Liver (tissue), 9 donors: ENCODE results near the gene C4A. TPM values are rescaled to one million over a fixed set of nuclear protein-coding genes. Genes with fewer than 3 reads are reported as not detected.

Source experiments
- DNase-seq: peaks from one replicate; pipeline ENCODE4 v3.0.0-alpha.2; 2017; ENCODE audit warnings: low spot score
- H3K27ac ChIP-seq, 2 donors: one replicate each; pipeline ENCODE4 v1.7.0; 2013; ENCODE audit warnings: inconsistent platforms in 2 of 2, low read length in 2 of 2, control low read depth in 1 of 2, low read depth in 1 of 2, mild to moderate bottlenecking in 1 of 2
- H3K27me3 ChIP-seq, 4 donors: one replicate each; pipeline versions ENCODE4 v1.6.1 to v1.7.0; 2013; ENCODE audit warnings: low read length in 3 of 4, inconsistent platforms in 1 of 4, mild to moderate bottlenecking in 1 of 4, moderate library complexity in 1 of 4; ENCODE audit not compliant: control insufficient read depth in 4 of 4, insufficient read depth in 4 of 4
- H3K36me3 ChIP-seq, 4 donors: one replicate each; pipeline versions ENCODE4 v1.6.1 to v1.7.0; 2013; ENCODE audit warnings: low read length in 3 of 4, mild to moderate bottlenecking in 3 of 4, low read depth in 1 of 4, moderate library complexity in 1 of 4; ENCODE audit not compliant: control insufficient read depth in 4 of 4, insufficient read depth in 3 of 4
- H3K4me1 ChIP-seq, 4 donors: one replicate each; pipeline versions ENCODE4 v1.6.1 to v1.7.0; 2013; ENCODE audit warnings: low read length in 3 of 4, mild to moderate bottlenecking in 3 of 4, moderate library complexity in 1 of 4; ENCODE audit not compliant: control insufficient read depth in 4 of 4, insufficient read depth in 4 of 4
- H3K4me3 ChIP-seq, 3 donors: one replicate each; pipeline versions ENCODE4 v1.6.1 to v1.7.0; 2013; ENCODE audit warnings: low read length in 3 of 3, control low read depth in 1 of 3, low read depth in 1 of 3, mild to moderate bottlenecking in 1 of 3
- H3K9ac ChIP-seq, 2 donors: one replicate each; pipeline ENCODE4 v1.7.0; 2013; ENCODE audit warnings: low read length in 2 of 2, mild to moderate bottlenecking in 2 of 2, moderate library complexity in 2 of 2, control low read depth in 1 of 2, low read depth in 1 of 2
- H3K9me3 ChIP-seq, 4 donors: one replicate each; pipeline versions ENCODE4 v1.6.1 to v1.7.0; 2013; ENCODE audit warnings: low read length in 3 of 4; ENCODE audit not compliant: control insufficient read depth in 4 of 4
- EGR1 ChIP-seq, 2 donors: IDR thresholded peaks; 2 replicates each; pipeline ENCODE4 v1.6.1; 2016 to 2018; ENCODE audit warnings: antibody characterized with exemption in 2 of 2, low read depth in 2 of 2
- FOXA2 ChIP-seq: IDR thresholded peaks from 2 replicates; pipeline ENCODE4 v1.6.1; 2016; ENCODE audit warnings: antibody characterized with exemption
- GABPA ChIP-seq, 2 donors: IDR thresholded peaks in 1 of 2; conservative IDR thresholded peaks in 1 of 2; 2 replicates each; pipeline ENCODE4 v1.6.1; 2016; ENCODE audit warnings: antibody characterized with exemption in 2 of 2, mild to moderate bottlenecking in 1 of 2, moderate library complexity in 1 of 2
- HNF4A ChIP-seq, 2 donors: conservative IDR thresholded peaks; 2 replicates each; pipeline ENCODE4 v1.6.1; 2016; ENCODE audit warnings: antibody characterized with exemption in 2 of 2, mild to moderate bottlenecking in 2 of 2
- HNF4G ChIP-seq: IDR thresholded peaks from 2 replicates; pipeline ENCODE4 v1.6.1; 2016; ENCODE audit warnings: antibody characterized with exemption
- RAD21 ChIP-seq, 2 donors: IDR thresholded peaks; 2 replicates each; pipeline ENCODE4 v1.6.1; 2016; ENCODE audit warnings: antibody characterized with exemption in 2 of 2, mild to moderate bottlenecking in 2 of 2
- RXRA ChIP-seq, 2 donors: IDR thresholded peaks; 2 replicates each; pipeline ENCODE4 v1.6.1; 2017 to 2018; ENCODE audit warnings: antibody characterized with exemption in 2 of 2, mild to moderate bottlenecking in 1 of 2
- SP1 ChIP-seq: IDR thresholded peaks from 2 replicates; pipeline ENCODE4 v1.6.1; 2018; ENCODE audit warnings: antibody characterized with exemption, mild to moderate bottlenecking
- YY1 ChIP-seq: IDR thresholded peaks from 2 replicates; pipeline ENCODE4 v1.6.1; 2016; ENCODE audit warnings: antibody characterized with exemption, mild to moderate bottlenecking
- WGBS: extraction: QIAGEN DNeasy Blood & Tissue Kit; methylation state at CpG from one replicate; pipeline ENCODE4 v1.1.7; 2013; 5-methylcytosine and 5-hydroxymethylcytosine counted together
- polyA plus RNA-seq, 2 donors: library from polyadenylated mRNA; stranded (reverse) in 1 of 2; unstranded in 1 of 2; fragments of 200-250 nt in 1 of 2; fragments of >200 nt in 1 of 2; fragmentation: Nextera tagmentation in 1 of 2; extraction: Ambion mirVana in 1 of 2; gene quantifications; one replicate each; pipeline versions ENCODE4 v1.2.1 to v1.2.3, GENCODE V29; 2013 to 2015
- total RNA-seq, 2 donors: library from RNA; depleted of rRNA; stranded (reverse); fragments of >200 nt; gene quantifications; one replicate each; pipeline ENCODE4 v1.2.3, GENCODE V29; 2014
- TF ChIP-seq, protein P1 (sequence below): IDR thresholded peaks from 2 replicates; pipeline ENCODE4 v1.6.1; 2016; ENCODE audit warnings: antibody characterized with exemption
- TF ChIP-seq, protein P2 (sequence below): fragments of 150-350 bp; IDR thresholded peaks from 2 replicates; pipeline ENCODE4 v1.5.1; 2017; ENCODE audit warnings: improper control_type of control experiment, low read depth, low read length; ENCODE audit not compliant: missing input control
- TF ChIP-seq, protein P3 (sequence below): IDR thresholded peaks from 2 replicates; pipeline ENCODE4 v1.6.1; 2016; ENCODE audit warnings: antibody characterized with exemption
- TF ChIP-seq, protein P4 (sequence below): IDR thresholded peaks from 2 replicates; pipeline ENCODE4 v1.6.1; 2016; ENCODE audit warnings: antibody characterized with exemption
- TF ChIP-seq, protein P5 (sequence below): IDR thresholded peaks from 2 replicates; pipeline ENCODE4 v1.6.1; 2016; ENCODE audit warnings: antibody characterized with exemption, mild to moderate bottlenecking
- donor health status: healthy.
- donor health status: healthy.
- donor health status: healthy.
- donor health status: healthy.
- donor health status: healthy.

C4A gene
- total and polyA plus RNA-seq, 4 donors: 410 to 2,903 (median 1,534) TPM

DNA sequence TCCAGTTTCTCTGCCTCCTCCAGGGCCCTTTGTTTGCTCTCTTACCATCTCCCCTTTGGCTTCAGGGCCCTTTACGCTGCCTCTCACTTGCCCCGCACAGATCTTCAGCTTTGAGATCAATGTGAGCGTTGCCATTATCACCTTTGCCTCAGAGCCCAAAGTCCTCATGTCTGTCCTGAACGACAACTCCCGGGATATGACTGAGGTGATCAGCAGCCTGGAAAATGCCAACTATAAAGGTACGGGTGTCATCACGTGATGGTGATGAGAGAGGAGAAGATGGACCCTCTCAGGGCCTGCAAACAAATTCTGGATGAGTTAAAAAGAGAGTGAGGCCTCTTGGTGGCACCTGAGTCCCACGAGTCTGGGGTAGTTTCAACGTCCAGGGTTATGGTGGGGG is 46.0 kb upstream of the C4A start:
- Histone ChIP-seq H3K27me3 (no peaks in the 10 kb centered on the region), H3K27ac (no peak overlapping the region), H3K9me3 (no peaks in the 10 kb centered on the region), H3K36me3 (peaks cover 8 to 36% (median 16%) of the 10 kb centered on the region in 4 donors), H3K4me1 (peaks cover 1 to 11% (median 8%) of the 10 kb centered on the region in 4 donors), H3K4me3 (no peak overlapping the region), H3K9ac (no peak overlapping the region)
- DNase-seq: no peak
- TF ChIP-seq FOXA2 (no peak), GABPA (IDR thresholded peaks at IDR 0.05 in 1 of 2, conservative IDR thresholded peaks at IDR 0.05 in 1 of 2) (no peak), EGR1 (IDR thresholded peaks at IDR 0.05; ENCODE audit: low read depth in 2 of 2) (no peak), SP1 (peak; percentile 24), HNF4A (conservative IDR thresholded peaks at IDR 0.05) (peak; percentile 63 to 69), YY1 (no peak)
- TF ChIP-seq, protein P1, sequence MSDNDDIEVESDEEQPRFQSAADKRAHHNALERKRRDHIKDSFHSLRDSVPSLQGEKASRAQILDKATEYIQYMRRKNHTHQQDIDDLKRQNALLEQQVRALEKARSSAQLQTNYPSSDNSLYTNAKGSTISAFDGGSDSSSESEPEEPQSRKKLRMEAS: no peak
- 51% methylated on average over 9 of the region's 9 CpGs for WGBS

DNA sequence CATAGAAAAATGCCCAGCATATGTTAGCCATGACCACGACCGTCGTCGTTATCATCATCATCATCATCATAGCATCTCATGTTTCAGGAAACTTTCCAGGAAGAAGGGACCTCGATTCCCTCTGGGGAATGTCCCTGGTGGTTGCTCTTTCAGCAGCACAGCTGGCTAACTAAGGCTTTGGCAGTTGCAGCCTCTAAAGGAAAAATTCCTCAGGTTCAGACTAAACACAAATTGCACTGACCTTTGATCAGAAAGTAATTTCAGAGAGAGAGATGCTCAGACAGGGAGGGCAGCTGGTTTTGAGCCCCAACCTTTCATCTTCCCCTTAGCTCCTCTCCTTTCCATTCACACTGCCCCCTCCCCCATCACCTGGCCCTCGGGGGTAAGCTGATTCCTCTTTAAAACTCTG is 41.6 kb upstream of the C4A start:
- H3K27ac ChIP-seq: no peak overlapping the region
- no peaks in the 10 kb centered on the region for H3K27me3 ChIP-seq
- TF ChIP-seq RAD21 (IDR thresholded peaks at IDR 0.05) (no peak), RXRA (IDR thresholded peaks at IDR 0.05) (no peak), FOXA2 (no peak), YY1 (no peak), HNF4G (no peak), HNF4A (conservative IDR thresholded peaks at IDR 0.05) (no peak)
- TF ChIP-seq, protein P2, sequence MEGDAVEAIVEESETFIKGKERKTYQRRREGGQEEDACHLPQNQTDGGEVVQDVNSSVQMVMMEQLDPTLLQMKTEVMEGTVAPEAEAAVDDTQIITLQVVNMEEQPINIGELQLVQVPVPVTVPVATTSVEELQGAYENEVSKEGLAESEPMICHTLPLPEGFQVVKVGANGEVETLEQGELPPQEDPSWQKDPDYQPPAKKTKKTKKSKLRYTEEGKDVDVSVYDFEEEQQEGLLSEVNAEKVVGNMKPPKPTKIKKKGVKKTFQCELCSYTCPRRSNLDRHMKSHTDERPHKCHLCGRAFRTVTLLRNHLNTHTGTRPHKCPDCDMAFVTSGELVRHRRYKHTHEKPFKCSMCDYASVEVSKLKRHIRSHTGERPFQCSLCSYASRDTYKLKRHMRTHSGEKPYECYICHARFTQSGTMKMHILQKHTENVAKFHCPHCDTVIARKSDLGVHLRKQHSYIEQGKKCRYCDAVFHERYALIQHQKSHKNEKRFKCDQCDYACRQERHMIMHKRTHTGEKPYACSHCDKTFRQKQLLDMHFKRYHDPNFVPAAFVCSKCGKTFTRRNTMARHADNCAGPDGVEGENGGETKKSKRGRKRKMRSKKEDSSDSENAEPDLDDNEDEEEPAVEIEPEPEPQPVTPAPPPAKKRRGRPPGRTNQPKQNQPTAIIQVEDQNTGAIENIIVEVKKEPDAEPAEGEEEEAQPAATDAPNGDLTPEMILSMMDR: no peak
- TF ChIP-seq, protein P3, sequence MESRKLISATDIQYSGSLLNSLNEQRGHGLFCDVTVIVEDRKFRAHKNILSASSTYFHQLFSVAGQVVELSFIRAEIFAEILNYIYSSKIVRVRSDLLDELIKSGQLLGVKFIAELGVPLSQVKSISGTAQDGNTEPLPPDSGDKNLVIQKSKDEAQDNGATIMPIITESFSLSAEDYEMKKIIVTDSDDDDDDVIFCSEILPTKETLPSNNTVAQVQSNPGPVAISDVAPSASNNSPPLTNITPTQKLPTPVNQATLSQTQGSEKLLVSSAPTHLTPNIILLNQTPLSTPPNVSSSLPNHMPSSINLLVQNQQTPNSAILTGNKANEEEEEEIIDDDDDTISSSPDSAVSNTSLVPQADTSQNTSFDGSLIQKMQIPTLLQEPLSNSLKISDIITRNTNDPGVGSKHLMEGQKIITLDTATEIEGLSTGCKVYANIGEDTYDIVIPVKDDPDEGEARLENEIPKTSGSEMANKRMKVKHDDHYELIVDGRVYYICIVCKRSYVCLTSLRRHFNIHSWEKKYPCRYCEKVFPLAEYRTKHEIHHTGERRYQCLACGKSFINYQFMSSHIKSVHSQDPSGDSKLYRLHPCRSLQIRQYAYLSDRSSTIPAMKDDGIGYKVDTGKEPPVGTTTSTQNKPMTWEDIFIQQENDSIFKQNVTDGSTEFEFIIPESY: no peak
- TF ChIP-seq, protein P1: no peak
- TF ChIP-seq, protein P4, sequence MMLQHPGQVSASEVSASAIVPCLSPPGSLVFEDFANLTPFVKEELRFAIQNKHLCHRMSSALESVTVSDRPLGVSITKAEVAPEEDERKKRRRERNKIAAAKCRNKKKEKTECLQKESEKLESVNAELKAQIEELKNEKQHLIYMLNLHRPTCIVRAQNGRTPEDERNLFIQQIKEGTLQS: no peak
- TF ChIP-seq, protein P5, sequence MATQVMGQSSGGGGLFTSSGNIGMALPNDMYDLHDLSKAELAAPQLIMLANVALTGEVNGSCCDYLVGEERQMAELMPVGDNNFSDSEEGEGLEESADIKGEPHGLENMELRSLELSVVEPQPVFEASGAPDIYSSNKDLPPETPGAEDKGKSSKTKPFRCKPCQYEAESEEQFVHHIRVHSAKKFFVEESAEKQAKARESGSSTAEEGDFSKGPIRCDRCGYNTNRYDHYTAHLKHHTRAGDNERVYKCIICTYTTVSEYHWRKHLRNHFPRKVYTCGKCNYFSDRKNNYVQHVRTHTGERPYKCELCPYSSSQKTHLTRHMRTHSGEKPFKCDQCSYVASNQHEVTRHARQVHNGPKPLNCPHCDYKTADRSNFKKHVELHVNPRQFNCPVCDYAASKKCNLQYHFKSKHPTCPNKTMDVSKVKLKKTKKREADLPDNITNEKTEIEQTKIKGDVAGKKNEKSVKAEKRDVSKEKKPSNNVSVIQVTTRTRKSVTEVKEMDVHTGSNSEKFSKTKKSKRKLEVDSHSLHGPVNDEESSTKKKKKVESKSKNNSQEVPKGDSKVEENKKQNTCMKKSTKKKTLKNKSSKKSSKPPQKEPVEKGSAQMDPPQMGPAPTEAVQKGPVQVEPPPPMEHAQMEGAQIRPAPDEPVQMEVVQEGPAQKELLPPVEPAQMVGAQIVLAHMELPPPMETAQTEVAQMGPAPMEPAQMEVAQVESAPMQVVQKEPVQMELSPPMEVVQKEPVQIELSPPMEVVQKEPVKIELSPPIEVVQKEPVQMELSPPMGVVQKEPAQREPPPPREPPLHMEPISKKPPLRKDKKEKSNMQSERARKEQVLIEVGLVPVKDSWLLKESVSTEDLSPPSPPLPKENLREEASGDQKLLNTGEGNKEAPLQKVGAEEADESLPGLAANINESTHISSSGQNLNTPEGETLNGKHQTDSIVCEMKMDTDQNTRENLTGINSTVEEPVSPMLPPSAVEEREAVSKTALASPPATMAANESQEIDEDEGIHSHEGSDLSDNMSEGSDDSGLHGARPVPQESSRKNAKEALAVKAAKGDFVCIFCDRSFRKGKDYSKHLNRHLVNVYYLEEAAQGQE: no peak
- WGBS: 42% methylated on average over 6 of the region's 6 CpGs
- H3K4me3 ChIP-seq: no peak overlapping the region
- no peak for DNase-seq
- H3K9ac ChIP-seq: no peak overlapping the region
- peaks cover 2 to 43% (median 25%) of the 10 kb centered on the region in 4 donors for H3K36me3 ChIP-seq
- peaks cover 7 to 34% (median 21%) of the 10 kb centered on the region in 4 donors for H3K4me1 ChIP-seq
- no peaks in the 10 kb centered on the region for H3K9me3 ChIP-seq
